M059J (cell line): ENCODE data around the gene USO1. TPM values are rescaled to one million over a fixed set of nuclear protein-coding genes. Genes with fewer than 3 reads are reported as not detected.
A peak's percentile ranks its signal among the peaks of the same experiment; 100 is the strongest.
"Not testable (repeated sequence)": the region's sequence is repeated elsewhere in the genome, so short reads cannot be mapped to it uniquely, and the experiment has no call there.

Experiments
- DNase-seq: peaks from one replicate; pipeline ENCODE4 v3.0.0-alpha.2; 2012; ENCODE audit warnings: low read depth
- total RNA-seq: library from RNA; depleted of rRNA; stranded (reverse); fragments of >200 nt; shearing (Covaris generic); gene quantifications from 2 replicates; pipeline ENCODE4 v1.2.3, GENCODE V29; 2014

Gene USO1
- total RNA-seq, 1 experiment from 2014 or later, result 60.4 TPM

GRCh38 chr4:75710246-75710645, 14.1 kb upstream of the USO1 start:
- peak; percentile 4 for DNase-seq

GRCh38 chr4:75714011-75714410, 10.4 kb upstream of the USO1 start:
- DNase-seq, result no peak

- peak; percentile 9 for DNase-seq
Measured at GRCh38 chr4:75714704-75715103, 9.7 kb upstream of the USO1 start.

- no peak for DNase-seq
Measured at GRCh38 chr4:75715105-75715799, 9.1 kb upstream of the USO1 start.

GRCh38 chr4:75716054-75716453, 8.3 kb upstream of the USO1 start:
- DNase-seq, result not testable (repeated sequence)

GRCh38 chr4:75717408-75717807, 7.0 kb upstream of the USO1 start:
- no peak for DNase-seq

GRCh38 chr4:75718529-75718928, 5.8 kb upstream of the USO1 start:
- peak; percentile 52 for DNase-seq

GRCh38 chr4:75722417-75722816, 2.0 kb upstream of the USO1 start:
- no peak for DNase-seq

- peak; percentile 78 for DNase-seq
Measured at GRCh38 chr4:75723163-75724065, 963 bp upstream of the USO1 start.

GRCh38 chr4:75724867-75725724, 719 bp downstream of the USO1 start:
- peak; percentile 72 for DNase-seq

GRCh38 chr4:75725942-75726538, 1.7 kb downstream of the USO1 start:
- not testable (repeated sequence) for DNase-seq

GRCh38 chr4:75726577-75726976, 2.2 kb downstream of the USO1 start:
- DNase-seq, result no peak

GRCh38 chr4:75727073-75727472, 2.7 kb downstream of the USO1 start:
- DNase-seq, result no peak

GRCh38 chr4:75729836-75730235, 5.5 kb downstream of the USO1 start:
- DNase-seq, result no peak

GRCh38 chr4:75733369-75733768, 9.0 kb downstream of the USO1 start:
- DNase-seq, result peak; percentile 16

- no peak for DNase-seq
Measured at GRCh38 chr4:75735525-75735924, 11.1 kb downstream of the USO1 start.

GRCh38 chr4:75736862-75737261, 12.5 kb downstream of the USO1 start:
- DNase-seq, result no peak

- no peak for DNase-seq
Measured at GRCh38 chr4:75737398-75737797, 13.0 kb downstream of the USO1 start.

- no peak for DNase-seq
Measured at GRCh38 chr4:75741027-75741426, 16.6 kb downstream of the USO1 start.

GRCh38 chr4:75742451-75742850, 18.1 kb downstream of the USO1 start:
- no peak for DNase-seq

- no peak for DNase-seq
Measured at GRCh38 chr4:75745161-75745560, 20.8 kb downstream of the USO1 start.
